HL-60/S4 treated with phorbol 12-myristate 13-acetate at 8.2 ng/mL for 4 days and 3 days (cell line): ENCODE results near the gene UBL7.

Experiments
- in situ Hi-C: fragments of 300-500 bp; cut with MboI; formaldehyde crosslinking; loops from 2 replicates; pipeline ENCODE4 v1.15.0; 2022; ENCODE audit warnings: low sequenced_read_pairs

UBL7 gene

GRCh38 chr15:74396445-74397238, 64.3 kb downstream of the UBL7 start:
- in situ Hi-C loops: no loop called here

GRCh38 chr15:74396146-74396438, 64.9 kb downstream of the UBL7 start:
- in situ Hi-C loops: no loop called here
